ENCODE data around the gene LMOD1. TPM values are rescaled to one million over a fixed set of nuclear protein-coding genes. Genes with fewer than 3 reads are reported as not detected.

LMOD1 gene
- total and polyA plus RNA-seq, 2 of the 8 experiments (the other 6 are each of a cell fraction or from before 2014, with no cell fraction given), result 0.77 to 1.4 TPM

DNA sequence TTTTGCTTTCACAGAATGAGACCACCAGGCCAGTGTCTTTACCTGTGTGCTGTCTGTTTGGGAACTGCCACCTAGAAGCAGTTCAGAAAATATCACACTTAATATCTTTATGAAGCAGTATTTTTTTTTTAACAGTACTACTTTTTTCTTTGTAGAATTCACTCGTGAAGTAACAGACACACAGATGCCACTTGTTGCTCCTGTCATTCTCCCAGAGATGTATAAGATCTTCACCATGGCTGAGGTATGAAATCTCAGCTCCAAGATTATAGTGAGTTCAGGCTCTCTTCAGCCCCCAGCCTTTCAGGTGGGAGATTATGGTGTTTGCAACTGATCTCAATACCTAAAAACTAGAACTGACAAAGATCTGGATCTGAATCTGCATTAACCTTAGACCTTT, 94.4 kb downstream of the LMOD1 start:
- no peak overlapping the region for H2BK12ac ChIP-seq (ENCODE audit: low read depth, low read length)
- peaks cover 0 to 14% of the 10 kb centered on the region in 2 experiments; a peak in 2 of 4 replicates for H3K79me2 ChIP-seq (ENCODE audit: control insufficient read depth in 1 of 2, insufficient read depth in 2 of 2, low read length in 2 of 2)
- no peak overlapping the region for H4K5ac ChIP-seq (ENCODE audit: insufficient read length, low read depth, low read length)
- H4K91ac ChIP-seq (replicated peaks; ENCODE audit: insufficient read length, low read length), result no peak overlapping the region
- no peaks in the 10 kb centered on the region; the same call in 1 of the 2 replicates for H3K79me1 ChIP-seq (ENCODE audit: low read depth, low read length)
- WGBS, 2 experiments (ENCODE audit: extremely low coverage in 1 of 2, insufficient coverage in 1 of 2, insufficient read length in 1 of 2, insufficient replicate concordance in 2 of 2, low coverage in 1 of 2, low lambda C conversion rate in 2 of 2, missing lambda C conversion rate in 1 of 2), result 95% methylated on average over 1 of the region's 1 CpG; no CpG with 5 or more reads in 1 of the 2 experiments
- TF ChIP-seq SAP30 (IDR thresholded peaks at IDR 0.05; ENCODE audit: insufficient read depth, insufficient replicate concordance, low read length), result no peak
- no peak for TF ChIP-seq FOSL1 (IDR thresholded peaks at IDR 0.05; ENCODE audit: insufficient read depth, low read depth, low read length)
- H3K4ac ChIP-seq (replicated peaks; ENCODE audit: insufficient read length, low read depth, low read length), result no peak overlapping the region
- H3K4me1 ChIP-seq (replicated peaks in 1 of 4; ENCODE audit: control insufficient read depth in 3 of 4, insufficient read depth in 4 of 4, low read length in 3 of 4), result no peaks in the 10 kb centered on the region
- no peaks in the 10 kb centered on the region for H3K9me3 ChIP-seq (ENCODE audit: insufficient read depth in 2 of 2, low read depth in 1 of 2, low read length in 1 of 2)
- no peak overlapping the region for H3K9ac ChIP-seq (replicated peaks in 1 of 4; ENCODE audit: extremely low read depth in 1 of 4, low read depth in 3 of 4, low read length in 3 of 4)
- peaks cover 2 to 4% of the 10 kb centered on the region in 2 experiments for H4K20me1 ChIP-seq (replicated peaks in 1 of 2; ENCODE audit: control insufficient read depth in 1 of 2, insufficient read depth in 2 of 2, low read length in 2 of 2)
- H4K8ac ChIP-seq (ENCODE audit: extremely low read depth, insufficient read depth, low read length), result no peak overlapping the region
- POLR2A ChIA-PET (ENCODE audit: partially characterized antibody), result no interaction called here
- H3K23ac ChIP-seq (ENCODE audit: insufficient read length), result no peak overlapping the region
- no peak for FAIRE-seq
- H3K27ac ChIP-seq (ENCODE audit: low read depth, low read length), result no peak overlapping the region
- H3K36me3 ChIP-seq (ENCODE audit: control insufficient read depth in 2 of 4, insufficient read depth in 4 of 4, low read length in 3 of 4), result peaks cover 37 to 94% (median 87%) of the 10 kb centered on the region in 4 experiments
- H3K4me2 ChIP-seq (ENCODE audit: insufficient read depth in 1 of 2, low read depth in 2 of 2, low read length in 2 of 2), result no peak overlapping the region
- no peak for DNase-seq (ENCODE audit: low read depth in 1 of 2, low spot score in 2 of 2)
- no peak overlapping the region for H2BK120ac ChIP-seq (replicated peaks; ENCODE audit: low read depth, low read length)
- H3K14ac ChIP-seq (ENCODE audit: insufficient read length), result no peak overlapping the region
- no peak overlapping the region for H2BK5ac ChIP-seq (ENCODE audit: low read depth, low read length)
- H2AFZ ChIP-seq (ENCODE audit: low read length), result no peak overlapping the region
- no peak overlapping the region for H2BK15ac ChIP-seq (ENCODE audit: low read length)
- no peak overlapping the region for H3K18ac ChIP-seq (ENCODE audit: extremely low read depth, low read length)
- H2AK5ac ChIP-seq (ENCODE audit: low read depth, low read length), result no peak overlapping the region
- H3K4me3 ChIP-seq (ENCODE audit: extremely low read depth in 1 of 4, insufficient read depth in 2 of 4, low read depth in 3 of 4, low read length in 4 of 4), result no peak overlapping the region
- no peaks in the 10 kb centered on the region for H3K23me2 ChIP-seq (ENCODE audit: low read depth, low read length)
- CTCF ChIA-PET (ENCODE audit: partially characterized antibody), result interaction anchor here (0.9 to 1.0 kb wide), 2 partner anchors 26 to 39 kb away, joined by 3 read pairs; no protein-coding TSS in a partner anchor
- H3K27me3 ChIP-seq (replicated peaks in 1 of 4; ENCODE audit: control insufficient read depth in 3 of 4, extremely low read depth in 1 of 4, insufficient read depth in 3 of 4, low read length in 3 of 4), result no peaks in the 10 kb centered on the region
- H3K56ac ChIP-seq (replicated peaks; ENCODE audit: insufficient read length, low read depth, low read length), result no peak overlapping the region
- no peak overlapping the region for H2BK20ac ChIP-seq (ENCODE audit: low read length)
